GM18867 (cell line): ENCODE results near the gene GREB1L.

ENCODE experiments used
- ATAC-seq: cut with Tn5 transposase; IDR thresholded peaks from one replicate; pipeline ENCODE4 v1.9.1; 2021; ENCODE audit warnings: mild to moderate bottlenecking, moderate library complexity; ENCODE audit not compliant: unreplicated experiment

GREB1L gene

DNA sequence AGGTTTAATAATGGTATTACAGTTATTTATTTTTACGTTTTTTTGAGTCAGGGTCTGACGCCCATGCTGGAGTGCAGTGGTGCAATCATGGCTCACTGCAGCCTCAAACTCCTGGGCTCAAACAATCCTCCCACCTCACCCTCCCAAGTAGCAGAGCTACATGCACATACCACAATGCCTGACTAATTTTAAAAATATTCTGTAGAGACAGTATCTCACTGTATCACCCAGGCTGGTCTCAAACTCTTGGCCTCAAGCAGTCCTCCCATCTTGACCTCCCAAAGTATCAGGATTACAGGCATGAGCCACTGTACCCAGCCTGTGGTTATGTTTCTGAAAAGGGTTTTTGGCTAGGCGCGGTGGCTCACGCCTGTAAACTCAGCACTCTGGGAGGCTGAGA lies 237.7 kb downstream of the GREB1L start:
- no peak for ATAC-seq

DNA sequence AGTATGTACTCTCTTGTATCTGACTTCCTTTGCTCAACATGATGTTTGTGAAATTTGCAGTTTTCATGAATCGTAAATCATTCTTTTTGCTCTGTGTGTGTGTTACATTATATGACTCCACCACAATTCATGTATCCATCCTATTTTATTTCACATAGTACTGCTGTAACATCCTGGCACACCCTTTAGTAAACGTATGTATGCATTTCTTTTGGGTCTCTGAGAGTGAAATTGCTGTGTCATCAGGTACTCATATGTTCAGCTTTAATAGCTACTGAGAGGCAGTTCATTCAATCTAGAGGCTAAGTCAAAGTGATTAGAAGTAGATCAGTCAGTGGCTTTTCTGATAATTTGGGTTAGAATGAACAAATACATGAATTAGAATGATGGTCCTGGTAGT lies 239.7 kb downstream of the GREB1L start:
- no peak for ATAC-seq

DNA sequence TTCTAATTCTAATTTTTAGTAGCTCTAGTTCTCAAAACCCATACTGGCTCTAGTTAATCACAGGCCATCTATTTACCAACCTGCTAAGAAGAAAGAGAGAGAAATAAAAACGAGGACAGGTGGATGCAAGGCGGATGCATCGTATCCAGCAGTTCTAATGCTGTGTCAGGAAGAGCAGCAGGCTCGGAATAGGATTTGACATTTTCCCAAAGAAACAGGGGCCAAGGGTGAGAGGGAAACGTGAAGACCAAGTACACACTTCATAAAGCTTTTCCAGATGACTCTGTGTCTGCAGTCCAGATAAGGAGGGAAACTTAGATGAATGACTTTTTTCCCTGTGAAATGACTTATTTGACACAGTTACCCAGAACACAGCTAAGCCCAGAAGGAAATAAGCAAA lies 241.0 kb downstream of the GREB1L start:
- ATAC-seq = no peak

DNA sequence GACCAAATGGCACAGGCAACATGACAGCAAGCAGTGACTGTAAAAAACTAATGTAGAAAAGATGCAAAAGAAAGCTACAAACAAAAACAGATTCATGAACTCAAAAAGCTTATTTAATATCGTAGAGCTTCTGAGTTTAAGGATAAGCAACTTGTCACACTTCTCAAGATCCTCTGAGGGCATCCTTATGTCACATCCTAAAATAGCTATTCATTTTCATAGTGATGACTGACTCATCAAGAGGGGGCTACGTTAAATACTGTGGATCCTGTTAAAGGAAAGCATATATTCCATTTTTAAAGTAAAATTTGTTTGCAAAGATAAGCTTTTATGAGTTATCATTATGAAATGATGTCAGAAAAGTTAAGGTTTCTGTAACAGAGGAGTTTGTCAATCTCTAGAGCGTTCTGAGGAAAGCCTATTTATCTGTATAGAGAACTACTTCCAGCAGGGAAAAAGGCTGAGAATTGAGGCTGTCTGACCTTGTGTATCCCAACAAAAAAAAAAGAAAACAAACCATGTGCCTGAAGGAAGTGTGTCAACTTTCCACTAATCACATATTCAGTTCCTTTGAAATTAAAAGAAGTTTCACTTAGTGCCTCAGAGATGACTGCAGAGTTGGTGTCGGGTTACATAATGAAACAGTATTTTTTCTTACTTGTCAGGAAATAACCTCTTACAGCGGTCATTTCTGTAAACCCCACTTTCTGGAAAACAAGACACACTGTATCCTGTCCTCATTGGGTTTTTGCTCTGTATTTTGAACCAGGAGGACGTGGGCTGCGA lies 243.0 kb downstream of the GREB1L start:
- no peak for ATAC-seq

DNA sequence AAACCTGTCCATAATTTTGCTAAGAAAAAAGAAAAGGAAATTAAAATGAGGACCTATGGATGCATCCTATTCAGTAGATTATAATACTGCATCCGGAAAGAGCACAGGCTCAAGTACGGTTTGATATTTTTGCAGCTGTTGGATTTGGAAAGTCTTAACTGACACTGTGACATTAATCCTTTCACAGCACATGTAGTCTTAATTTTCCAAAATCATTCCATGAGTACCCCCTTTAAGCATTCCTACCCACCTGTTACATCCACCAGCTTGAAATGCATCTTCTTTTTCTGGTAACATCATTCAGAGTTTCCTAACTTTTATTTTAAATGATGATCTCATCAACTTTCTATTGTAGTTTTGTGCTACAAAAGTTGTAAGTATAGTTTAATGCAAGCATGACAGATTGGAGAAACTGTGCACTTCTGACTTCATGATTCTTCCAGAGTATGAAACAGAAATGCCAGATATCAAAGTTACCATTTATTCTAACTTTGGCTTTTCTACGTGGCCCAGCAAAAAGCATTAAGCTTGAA lies 244.9 kb downstream of the GREB1L start:
- no peak for ATAC-seq

DNA sequence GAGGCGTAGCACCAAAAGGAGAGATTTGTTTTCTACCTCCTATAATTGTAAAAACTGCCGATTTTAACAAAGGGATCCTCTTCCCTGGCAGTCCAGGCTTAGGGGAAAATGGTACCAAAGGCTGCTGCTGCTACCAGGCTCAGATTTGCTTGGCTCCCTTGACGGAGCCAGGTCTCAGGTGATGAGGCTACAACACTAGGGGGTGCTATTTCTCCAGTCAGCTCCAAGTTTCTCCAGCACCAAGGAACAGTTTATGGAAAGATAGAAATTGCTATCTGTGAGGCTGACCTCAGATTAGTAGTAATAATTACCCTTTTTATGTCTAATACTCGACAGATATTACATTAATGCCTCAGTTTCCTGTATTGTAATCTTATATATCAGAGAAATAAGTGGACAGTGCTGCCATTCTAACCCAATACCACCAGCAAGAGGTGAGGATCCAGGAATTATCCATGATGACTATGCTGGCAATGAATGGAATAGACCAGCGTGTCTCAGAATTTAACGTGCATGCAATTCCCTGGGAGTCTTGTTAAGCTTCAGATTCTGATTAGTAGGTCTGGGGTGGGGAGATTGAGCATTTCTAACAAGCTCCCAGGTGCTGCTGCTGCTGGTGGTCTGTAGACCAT lies 247.2 kb downstream of the GREB1L start:
- peak; percentile 45 for ATAC-seq

DNA sequence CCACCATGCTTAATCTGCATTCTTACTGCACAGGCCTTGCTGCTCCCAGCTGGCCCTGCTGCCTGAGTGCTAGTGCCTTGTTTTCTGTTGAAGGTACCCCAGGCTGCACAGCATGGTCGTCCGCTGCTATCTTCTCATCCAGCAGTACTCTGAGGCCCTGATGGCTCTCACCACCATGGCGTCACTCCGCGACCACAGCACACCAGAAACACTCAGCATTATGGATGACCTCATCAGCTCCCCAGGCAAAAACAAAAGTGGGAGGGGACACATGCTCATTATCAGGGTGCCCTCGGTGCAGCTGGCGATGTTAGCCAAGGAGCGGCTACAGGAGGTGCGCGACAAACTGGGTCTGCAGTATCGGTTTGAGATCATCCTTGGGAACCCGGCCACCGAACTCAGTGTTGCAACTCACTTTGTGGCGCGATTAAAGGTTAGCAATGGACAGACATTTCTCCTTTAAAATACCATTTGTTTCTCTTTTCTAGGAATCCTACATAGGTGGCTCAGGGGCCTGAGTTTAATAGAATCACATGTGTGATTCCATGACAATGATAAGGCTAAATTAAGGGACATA lies 248.0 kb downstream of the GREB1L start:
- no peak for ATAC-seq

DNA sequence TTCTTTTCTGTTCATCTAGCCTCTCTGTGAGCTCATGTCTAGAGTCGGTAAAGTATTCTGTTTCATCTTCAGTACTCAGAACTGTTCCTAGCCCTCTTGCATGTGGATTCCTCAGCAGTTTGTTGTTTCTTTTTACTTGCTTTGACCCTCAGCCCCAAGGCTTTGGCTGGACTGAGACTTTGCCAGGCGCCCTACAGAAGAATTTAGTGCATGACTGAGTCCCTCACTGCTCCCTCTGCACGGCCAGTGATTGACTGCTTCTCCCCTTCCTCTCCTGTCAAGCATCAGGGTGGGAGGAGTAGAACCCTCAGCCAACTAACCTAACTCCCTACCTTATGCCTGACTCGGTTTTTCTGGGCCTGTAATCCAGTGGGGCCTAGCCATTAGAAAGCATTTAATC lies 248.7 kb downstream of the GREB1L start:
- ATAC-seq = no peak

DNA sequence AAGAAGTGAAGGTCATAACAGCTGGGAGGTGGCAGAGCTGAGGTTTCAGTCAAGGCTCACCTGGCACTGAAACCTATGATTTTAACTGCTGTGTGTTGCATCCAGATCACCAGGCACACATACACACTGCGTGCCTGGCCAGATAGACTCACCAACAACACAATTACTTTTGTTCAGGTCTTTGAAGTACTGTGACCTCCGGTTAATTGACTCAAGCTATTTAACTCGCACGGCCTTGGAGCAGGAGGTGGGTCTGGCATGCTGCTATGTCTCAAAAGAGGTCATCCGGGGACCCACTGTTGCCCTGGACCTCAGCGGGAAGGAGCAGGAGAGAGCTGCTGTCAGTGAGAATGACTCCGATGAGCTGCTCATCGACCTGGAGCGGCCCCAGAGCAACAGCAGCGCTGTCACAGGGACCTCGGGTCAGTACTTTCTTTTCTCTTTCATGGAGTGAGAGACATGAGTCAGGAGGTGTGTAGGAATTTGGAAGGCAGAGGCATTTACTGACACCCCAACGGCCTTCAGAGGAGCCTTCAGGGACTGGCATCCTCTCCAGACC lies 254.3 kb downstream of the GREB1L start:
- ATAC-seq = no peak

DNA sequence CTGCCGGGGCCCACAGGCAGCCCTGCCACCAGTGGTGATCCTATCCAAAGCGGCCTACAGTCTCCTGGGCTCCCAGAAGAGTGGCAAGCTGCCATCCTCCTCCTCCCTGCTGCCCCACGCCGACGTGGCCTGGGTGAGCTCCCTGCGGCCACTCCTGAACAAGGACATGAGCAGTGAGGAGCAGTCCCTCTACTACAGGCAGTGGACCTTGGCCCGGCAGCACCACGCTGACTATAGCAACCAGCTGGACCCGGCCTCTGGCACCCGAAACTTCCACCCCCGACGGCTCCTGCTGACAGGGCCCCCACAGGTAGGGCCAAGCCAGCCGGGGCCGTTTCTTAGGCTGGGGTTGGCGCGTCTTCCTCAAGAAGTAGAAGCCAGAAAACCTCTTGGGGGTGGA lies 258.0 kb downstream of the GREB1L start:
- ATAC-seq = no peak

DNA sequence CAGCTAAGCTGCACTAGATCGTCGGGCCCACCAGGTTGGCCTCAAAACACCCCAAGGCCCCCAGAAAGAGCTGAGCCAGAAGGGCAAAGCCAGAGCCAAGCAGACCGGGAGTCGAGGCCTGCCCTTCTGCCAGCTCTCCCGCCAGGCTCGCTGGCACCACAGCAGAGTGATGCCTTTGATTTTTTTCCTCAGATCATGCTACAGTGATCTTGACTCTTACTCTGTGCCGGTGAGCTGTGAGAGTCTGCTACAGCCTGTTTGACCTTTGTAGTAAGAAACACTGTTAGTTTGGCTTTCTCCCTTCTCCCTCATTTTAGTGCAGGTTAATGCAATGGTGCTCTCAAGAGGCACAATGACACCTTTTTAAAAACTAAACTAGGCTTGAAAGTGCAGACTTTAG lies 260.6 kb downstream of the GREB1L start:
- no peak for ATAC-seq

DNA sequence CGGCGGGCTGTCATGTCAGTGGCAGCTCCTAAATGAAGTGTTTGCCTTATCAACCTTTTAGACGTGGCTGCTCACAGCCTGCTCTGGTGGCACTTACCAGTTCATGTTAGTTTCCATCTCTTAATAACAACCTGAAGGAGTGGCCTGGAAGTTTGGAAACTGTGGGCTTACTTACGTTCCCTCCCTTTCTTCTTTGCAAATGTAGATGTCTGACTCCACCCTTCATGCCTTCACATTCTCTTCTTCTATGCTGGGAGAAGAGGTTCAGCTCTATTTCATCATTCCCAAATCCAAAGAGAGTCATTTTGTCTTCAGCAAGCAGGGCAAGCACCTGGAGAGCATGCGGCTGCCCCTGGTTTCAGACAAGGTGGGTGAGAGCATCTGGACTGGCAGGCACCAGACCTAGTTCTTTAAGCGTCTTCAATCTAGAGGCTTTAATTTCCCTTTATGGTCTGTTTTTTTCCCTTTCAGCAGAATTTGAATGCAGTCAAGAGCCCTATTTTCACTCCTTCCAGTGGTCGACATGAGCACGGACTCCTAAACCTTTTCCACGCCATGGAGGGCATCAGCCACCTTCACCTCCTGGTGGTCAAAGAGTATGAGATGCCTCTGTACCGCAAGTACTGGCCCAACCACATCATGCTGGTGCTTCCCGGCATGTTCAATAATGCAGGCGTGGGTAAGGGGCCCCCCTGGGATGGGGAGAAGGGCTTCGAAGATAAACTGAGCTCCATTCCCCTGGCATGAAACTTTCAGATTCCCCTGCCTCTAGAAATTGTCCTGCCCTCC lies 266.1 kb downstream of the GREB1L start:
- no peak for ATAC-seq

DNA sequence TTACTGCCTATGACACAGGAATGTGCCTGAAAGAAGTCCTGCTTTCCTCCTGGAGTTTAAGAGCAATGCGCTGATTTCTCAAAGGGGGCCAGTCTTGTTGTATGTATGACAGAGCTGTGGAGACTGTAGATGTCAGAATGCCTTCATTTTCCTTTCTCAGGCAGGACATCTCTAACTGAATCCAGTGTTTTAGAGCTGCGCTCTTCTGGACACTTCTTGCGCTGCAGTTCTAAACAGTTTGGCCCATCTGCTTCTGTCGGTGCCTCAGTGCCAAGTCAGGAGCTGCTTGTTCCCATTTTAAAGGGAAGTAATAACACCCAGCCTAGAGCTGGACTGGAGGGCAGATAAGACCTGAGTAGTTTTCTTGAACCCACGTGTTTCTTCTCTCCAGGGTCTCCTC lies 267.0 kb downstream of the GREB1L start:
- ATAC-seq = no peak

DNA sequence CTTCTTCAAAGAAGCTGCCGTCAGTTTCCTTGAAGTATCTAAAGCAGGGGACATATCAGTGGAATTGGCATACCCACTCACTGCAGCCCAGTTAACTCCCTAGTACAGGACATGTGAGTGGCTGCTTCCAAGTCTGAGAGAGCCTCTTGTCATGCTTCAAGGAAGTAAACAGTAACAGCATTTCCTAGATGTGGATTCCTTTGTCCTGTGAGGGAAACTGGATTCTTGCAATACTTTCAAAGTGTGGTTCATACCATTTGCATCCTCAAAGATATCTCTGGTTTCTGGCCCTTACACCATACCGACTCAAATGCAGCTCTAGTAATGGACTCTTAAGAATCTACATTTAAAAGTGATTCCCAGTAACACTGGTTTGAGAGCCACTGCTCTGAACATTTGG lies 271.3 kb downstream of the GREB1L start:
- no peak for ATAC-seq

DNA sequence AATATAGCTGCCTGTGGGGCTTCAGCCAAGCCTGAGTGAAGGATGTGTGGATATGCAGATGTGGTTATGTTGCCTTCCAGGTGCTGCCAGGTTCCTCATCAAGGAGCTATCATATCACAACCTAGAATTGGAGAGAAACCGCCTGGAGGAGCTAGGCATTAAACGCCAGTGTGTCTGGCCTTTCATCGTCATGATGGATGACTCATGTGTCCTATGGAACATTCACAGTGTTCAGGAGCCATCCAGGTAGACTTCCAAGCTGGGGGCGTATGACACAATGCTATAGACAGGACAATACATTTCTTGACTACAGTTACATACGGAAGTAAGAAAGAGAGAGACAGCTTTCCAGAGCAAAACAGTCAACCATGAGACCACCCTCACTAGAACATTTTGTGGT lies 271.7 kb downstream of the GREB1L start:
- no peak for ATAC-seq

DNA sequence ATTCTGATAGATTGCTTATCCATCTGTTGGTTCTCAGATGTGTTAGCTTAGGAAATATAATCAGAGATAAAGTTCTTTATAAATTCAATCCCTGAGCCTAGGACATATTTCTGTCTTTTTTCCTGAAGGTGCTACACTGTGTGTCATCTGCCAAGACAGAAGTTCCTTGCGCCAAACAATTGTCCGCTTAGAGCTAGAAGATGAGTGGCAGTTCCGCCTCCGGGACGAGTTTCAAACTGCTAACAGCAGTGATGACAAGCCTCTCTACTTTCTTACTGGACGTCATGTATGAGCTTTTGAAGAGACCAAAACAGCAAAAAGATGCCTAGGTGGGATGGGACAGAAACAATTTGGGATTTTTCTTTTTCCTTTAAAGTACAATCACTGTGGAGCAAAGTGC lies 280.5 kb downstream of the GREB1L start:
- no peak for ATAC-seq

DNA sequence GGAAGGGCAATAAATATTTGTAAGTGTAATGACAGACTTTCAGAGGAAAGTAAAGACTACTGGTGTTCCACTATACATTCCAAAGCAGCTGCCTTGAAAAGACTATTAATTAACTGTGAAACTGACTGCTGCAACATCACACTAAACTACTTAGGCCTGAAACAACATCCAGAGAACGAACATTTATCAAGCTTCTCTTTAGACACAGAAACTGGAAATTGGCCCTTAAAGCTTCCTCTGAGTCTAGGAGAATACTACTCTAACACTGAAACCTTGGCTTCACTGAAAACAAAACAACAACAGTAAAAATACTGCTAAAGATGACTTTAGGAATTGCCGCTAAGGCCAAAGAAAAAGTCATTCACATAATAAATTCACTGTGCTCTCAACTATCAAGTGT lies 283.9 kb downstream of the GREB1L start:
- no peak for ATAC-seq

DNA sequence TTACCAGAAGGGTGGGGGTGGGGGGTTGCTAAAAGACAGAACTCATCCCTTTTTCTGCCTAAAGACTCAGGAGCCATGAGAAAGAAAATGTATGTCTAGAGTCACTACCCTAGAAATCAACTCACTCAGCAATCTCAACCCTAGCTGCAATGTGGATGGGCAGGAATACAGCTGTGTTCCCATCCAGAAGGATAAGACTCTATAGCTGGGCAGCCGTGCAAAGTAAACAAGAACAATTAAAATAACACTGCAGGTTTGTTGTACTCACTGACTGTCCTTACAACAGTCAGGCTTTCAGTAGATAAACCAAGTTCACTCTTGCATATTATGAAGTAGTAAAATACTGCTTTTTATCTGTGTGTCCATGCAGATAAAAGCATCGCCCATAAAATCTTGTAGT lies 284.4 kb downstream of the GREB1L start:
- ATAC-seq = no peak

DNA sequence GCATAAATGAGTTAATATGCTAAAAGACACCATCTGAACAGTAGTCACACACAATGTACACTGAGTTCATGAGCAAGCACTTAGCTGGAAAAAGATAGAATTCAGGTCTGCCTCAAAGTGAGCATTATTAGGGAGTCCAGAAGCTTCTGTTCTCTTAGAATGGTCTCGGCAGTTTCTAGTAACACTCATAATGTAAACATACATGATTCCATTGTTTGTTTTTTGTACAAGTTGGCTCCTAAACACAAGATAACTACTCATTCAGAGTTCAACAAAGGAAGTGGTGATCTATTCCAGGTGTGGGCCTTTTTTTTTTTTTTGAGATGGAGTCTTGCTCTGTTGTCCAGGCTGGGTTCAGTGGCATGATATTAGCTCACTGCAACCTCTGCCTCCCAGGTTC lies 292.3 kb downstream of the GREB1L start:
- ATAC-seq = no peak

DNA sequence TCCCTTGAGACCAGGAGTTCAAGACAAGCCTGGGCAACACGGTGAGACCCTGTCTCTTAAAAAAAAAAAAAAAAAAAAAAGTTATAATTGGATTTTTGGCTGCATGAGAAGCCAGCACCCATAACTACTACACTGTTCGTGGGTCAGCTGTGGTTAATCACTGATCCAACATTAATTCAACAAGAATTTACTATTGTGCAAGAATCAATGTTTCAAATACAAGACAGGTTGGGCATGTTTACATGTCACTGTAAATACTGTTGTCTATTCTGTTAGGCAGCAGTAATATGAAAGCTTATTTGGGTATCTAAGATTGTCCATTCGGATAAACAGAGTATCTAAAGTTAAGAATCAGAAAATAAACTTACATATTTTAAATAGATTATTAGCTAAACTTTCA lies 296.2 kb downstream of the GREB1L start:
- no peak for ATAC-seq

DNA sequence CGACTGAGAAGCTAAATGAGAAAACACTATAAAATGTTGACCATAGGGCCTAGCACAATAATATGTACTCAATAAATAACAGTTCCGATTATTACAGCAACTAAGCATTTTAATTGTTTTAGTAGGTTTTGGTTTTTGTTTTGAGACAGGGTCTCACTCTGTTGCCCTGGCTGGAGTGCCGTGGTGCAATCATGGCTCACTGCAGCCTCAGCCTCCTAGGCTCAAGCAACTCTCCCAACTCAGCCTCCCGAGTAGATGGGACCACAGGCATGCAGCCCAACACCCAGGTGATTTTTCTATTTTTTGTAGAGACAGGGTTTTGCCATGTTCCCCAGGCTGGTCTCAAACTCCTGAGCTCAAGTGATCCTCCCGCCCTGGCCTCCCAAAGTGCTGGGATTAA lies 304.4 kb downstream of the GREB1L start:
- no peak for ATAC-seq
